ENCODE measurements around the gene CUL9. TPM values are rescaled to one million over a fixed set of nuclear protein-coding genes. Genes with fewer than 3 reads are reported as not detected.

The CUL9 gene
- total RNA-seq, 4 donors from 2014 or later, result 26.2 to 50.9 (median 32.5) TPM

DNA sequence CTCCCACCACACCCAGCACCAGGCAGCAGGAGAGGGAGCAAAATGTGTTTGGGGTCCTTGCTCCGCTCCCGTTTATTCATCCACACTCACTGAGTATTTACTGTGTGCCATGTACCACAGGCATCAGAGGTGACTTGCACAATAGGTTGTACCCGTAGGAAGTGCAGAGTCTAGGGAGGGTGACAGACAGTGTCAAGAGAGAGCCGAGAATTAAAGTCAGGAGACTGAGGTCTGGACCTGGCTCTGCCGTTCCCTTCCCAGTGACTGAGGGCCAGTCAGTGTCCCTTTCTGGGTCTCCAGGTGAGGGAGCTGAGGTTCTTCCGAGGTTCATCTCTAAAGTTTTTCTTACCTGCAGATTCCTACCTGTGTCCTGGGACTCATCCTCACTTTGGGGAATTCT is 83.6 kb downstream of the CUL9 start:
- no peak for TF ChIP-seq CTCF (IDR thresholded peaks at IDR 0.05)
- no peak for TF ChIP-seq POLR2A (IDR thresholded peaks at IDR 0.05)
- intact Hi-C loops (cut with DNase I), result loop anchor here (10.0 kb wide), 1 partner anchor 239 kb away; no protein-coding TSS in a partner anchor
- 87 to 90% methylated on average over 3 to 6 of the region's 6 CpGs for WGBS, 2 donors
- H3K27ac ChIP-seq, result no peak overlapping the region
- no peaks in the 10 kb centered on the region for H3K9me3 ChIP-seq
- peaks cover 0 to 29% (median 14%) of the 10 kb centered on the region in 3 donors for H3K4me1 ChIP-seq
- peaks cover 0 to 24% (median 0%) of the 10 kb centered on the region in 4 donors for H3K27me3 ChIP-seq
- DNase-seq, result no peak
- no peak overlapping the region for H3K4me3 ChIP-seq
- no peaks in the 10 kb centered on the region for H3K36me3 ChIP-seq

DNA sequence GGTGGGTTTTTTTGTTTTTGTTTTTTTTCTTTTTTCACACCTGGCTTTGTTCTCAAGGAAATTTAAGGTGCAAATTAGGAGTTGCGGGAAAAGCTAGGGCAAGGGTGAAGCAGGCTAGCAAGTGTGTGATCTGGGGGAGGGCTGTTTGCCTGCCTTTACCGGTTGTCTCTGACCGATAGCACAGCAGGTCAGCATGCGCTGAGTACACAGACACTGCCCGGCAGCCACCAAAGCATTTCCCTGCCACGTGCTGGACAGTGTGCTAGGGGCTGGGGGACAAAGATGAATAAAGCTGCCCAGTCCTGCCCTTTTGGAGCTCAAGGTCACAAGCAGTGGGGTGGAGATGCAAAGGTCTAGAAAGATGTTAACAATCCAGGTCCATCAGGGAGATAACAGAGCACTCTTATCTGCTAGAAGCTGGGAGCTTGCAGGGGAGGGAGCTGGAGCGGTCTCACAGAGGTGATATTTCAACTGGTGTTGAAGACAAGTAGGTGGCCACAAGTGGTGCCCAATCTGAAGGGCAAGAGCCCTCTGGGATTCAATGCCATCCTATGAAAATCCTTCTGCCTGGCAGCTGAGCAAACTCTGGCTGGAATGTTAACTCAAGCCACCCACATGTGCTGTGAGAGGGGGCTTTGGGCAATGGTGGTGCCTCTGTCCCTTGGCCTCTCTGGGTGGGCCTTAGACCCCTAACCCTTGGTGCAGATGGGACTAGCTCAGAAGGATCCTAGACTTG is 85.8 kb downstream of the CUL9 start:
- DNase-seq, result no peak
- Histone ChIP-seq H3K27me3 (peaks cover 0 to 33% (median 0%) of the 10 kb centered on the region in 4 donors), H3K4me3 (no peak overlapping the region), H3K4me1 (peaks cover 0 to 25% (median 14%) of the 10 kb centered on the region in 3 donors), H3K36me3 (no peaks in the 10 kb centered on the region), H3K9me3 (no peaks in the 10 kb centered on the region), H3K27ac (peak overlapping the region in 3 of 4 donors; percentile 48 to 81 (median 63))
- TF ChIP-seq CTCF (IDR thresholded peaks at IDR 0.05) (no peak), POLR2A (IDR thresholded peaks at IDR 0.05) (no peak)
- WGBS, 2 donors, result 73 to 79% methylated on average over 7 of the region's 7 CpGs
- intact Hi-C loops (cut with DNase I), result loop anchor here (10.0 kb wide), 1 partner anchor 237 kb away; no protein-coding TSS in a partner anchor

DNA sequence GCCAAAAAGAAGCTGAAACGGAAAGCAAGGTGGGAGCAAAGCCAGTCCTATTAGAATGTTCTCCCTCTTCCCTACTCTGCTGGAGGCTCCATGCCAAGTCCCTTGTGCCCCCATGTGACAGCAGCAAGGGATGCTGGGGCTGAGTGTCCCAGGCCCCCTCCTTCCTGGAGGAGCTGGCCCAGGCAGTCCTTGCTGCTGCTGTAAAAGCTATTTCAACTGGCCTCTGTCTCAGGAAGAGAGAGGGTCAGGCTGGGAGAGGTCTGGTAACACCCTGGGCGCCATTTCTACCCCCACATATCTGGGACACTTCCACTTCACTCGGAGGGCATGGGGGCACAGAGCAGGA is 86.3 kb downstream of the CUL9 start:
- Histone ChIP-seq H3K4me1 (peaks cover 0 to 25% (median 14%) of the 10 kb centered on the region in 3 donors), H3K27ac (peak overlapping the region in 3 of 4 donors; percentile 48 to 81 (median 63)), H3K4me3 (no peak overlapping the region), H3K36me3 (no peaks in the 10 kb centered on the region), H3K27me3 (peaks cover 0 to 38% (median 0%) of the 10 kb centered on the region in 4 donors), H3K9me3 (no peaks in the 10 kb centered on the region)
- DNase-seq, result no peak
- intact Hi-C loops (cut with DNase I), result loop anchor here (10.0 kb wide), 1 partner anchor 236 kb away; no protein-coding TSS in a partner anchor
- no peak for TF ChIP-seq CTCF (IDR thresholded peaks at IDR 0.05)
- 59 to 71% methylated on average over 1 to 3 of the region's 3 CpGs for WGBS, 2 donors

DNA sequence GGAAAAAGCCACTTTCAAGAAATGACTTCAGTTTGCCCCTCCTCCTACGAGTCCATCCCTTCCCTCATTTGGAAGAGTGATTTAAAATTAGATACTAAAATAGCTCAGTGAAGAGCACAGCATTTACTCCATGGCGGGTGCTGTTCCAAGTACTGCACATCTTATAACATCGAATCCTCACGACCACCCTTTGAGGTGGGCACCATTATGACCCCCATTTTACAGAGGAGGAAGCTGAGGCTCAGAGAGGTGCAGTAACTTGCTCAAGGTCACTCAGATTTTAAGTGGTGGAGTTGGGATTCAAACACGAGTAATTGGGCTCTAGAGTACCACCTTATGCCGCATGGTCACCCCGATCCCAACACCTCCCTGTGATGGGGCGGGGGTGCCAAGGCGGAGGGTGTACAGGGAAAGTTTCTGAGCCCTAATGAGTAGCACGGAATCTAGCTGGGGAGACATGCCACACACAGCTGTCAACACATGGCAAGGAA is 86.8 kb downstream of the CUL9 start:
- H3K9me3 ChIP-seq, result no peaks in the 10 kb centered on the region
- peak overlapping the region in 2 of 4 donors; percentile 33 to 61 for H3K4me3 ChIP-seq
- H3K36me3 ChIP-seq, result no peaks in the 10 kb centered on the region
- H3K27me3 ChIP-seq, result peaks cover 0 to 43% (median 0%) of the 10 kb centered on the region in 4 donors
- peaks cover 0 to 25% (median 14%) of the 10 kb centered on the region in 3 donors for H3K4me1 ChIP-seq
- peak overlapping the region in 3 of 4 donors; percentile 48 to 81 (median 63) for H3K27ac ChIP-seq
- TF ChIP-seq CTCF (IDR thresholded peaks at IDR 0.05) (no peak), POLR2A (IDR thresholded peaks at IDR 0.05) (no peak)
- 57 to 66% methylated on average over 5 to 6 of the region's 10 CpGs for WGBS, 2 donors
- DNase-seq, result no peak
- intact Hi-C loops (cut with DNase I), result loop anchor here (10.0 kb wide), 1 partner anchor 236 kb away; no protein-coding TSS in a partner anchor

Data from esophagus squamous epithelium (tissue), 5 donors.